ENCODE results near the gene EIF2S1. TPM values are rescaled to one million over a fixed set of nuclear protein-coding genes. Genes with fewer than 3 reads are reported as not detected.

Gene EIF2S1
- total and polyA plus RNA-seq, 2 of the 13 experiments (the other 11 are each of a cell fraction or from before 2014, with no cell fraction given) = 49.1 to 246 TPM

DNA sequence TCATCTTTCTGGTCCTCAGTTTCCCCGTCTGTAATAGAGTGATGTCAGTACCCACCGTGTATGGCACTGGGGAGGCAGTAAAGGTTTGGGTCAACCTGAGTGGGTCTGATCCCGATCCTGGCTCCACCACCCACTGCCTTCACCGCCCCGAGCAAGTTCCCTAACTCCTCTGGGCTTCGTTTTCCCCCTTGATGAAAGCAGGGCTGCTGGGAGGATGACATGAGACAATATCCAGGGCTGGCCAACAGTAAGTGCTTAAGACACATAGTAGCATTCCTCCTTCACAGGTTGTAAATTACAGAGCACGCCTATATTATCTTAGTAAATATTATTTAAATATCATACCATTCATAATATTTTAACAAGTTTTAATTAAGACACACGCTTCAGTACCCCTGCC is 51.2 kb downstream of the EIF2S1 start (continued):
- TF ChIP-seq, protein P1, sequence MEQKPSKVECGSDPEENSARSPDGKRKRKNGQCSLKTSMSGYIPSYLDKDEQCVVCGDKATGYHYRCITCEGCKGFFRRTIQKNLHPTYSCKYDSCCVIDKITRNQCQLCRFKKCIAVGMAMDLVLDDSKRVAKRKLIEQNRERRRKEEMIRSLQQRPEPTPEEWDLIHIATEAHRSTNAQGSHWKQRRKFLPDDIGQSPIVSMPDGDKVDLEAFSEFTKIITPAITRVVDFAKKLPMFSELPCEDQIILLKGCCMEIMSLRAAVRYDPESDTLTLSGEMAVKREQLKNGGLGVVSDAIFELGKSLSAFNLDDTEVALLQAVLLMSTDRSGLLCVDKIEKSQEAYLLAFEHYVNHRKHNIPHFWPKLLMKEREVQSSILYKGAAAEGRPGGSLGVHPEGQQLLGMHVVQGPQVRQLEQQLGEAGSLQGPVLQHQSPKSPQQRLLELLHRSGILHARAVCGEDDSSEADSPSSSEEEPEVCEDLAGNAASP (CRISPR knock-in tag; IDR thresholded peaks at IDR 0.05; ENCODE audit: borderline replicate concordance) = no peak
- TF ChIP-seq, protein P2, sequence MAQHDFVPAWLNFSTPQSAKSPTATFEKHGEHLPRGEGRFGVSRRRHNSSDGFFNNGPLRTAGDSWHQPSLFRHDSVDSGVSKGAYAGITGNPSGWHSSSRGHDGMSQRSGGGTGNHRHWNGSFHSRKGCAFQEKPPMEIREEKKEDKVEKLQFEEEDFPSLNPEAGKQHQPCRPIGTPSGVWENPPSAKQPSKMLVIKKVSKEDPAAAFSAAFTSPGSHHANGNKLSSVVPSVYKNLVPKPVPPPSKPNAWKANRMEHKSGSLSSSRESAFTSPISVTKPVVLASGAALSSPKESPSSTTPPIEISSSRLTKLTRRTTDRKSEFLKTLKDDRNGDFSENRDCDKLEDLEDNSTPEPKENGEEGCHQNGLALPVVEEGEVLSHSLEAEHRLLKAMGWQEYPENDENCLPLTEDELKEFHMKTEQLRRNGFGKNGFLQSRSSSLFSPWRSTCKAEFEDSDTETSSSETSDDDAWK (CRISPR knock-in tag; IDR thresholded peaks at IDR 0.05) = no peak
- TF ChIP-seq ZNF572 (CRISPR knock-in tag; IDR thresholded peaks at IDR 0.05) (no peak), ZBTB38 (CRISPR knock-in tag; IDR thresholded peaks at IDR 0.05) (no peak), PITX1 (CRISPR knock-in tag; IDR thresholded peaks at IDR 0.05) (no peak), ZBTB42 (CRISPR knock-in tag; IDR thresholded peaks at IDR 0.05) (no peak), YEATS4 (CRISPR knock-in tag; IDR thresholded peaks at IDR 0.05; ENCODE audit: borderline replicate concordance) (no peak), FOXK1 (CRISPR knock-in tag; IDR thresholded peaks at IDR 0.05; ENCODE audit: borderline replicate concordance, low read depth) (no peak)

DNA sequence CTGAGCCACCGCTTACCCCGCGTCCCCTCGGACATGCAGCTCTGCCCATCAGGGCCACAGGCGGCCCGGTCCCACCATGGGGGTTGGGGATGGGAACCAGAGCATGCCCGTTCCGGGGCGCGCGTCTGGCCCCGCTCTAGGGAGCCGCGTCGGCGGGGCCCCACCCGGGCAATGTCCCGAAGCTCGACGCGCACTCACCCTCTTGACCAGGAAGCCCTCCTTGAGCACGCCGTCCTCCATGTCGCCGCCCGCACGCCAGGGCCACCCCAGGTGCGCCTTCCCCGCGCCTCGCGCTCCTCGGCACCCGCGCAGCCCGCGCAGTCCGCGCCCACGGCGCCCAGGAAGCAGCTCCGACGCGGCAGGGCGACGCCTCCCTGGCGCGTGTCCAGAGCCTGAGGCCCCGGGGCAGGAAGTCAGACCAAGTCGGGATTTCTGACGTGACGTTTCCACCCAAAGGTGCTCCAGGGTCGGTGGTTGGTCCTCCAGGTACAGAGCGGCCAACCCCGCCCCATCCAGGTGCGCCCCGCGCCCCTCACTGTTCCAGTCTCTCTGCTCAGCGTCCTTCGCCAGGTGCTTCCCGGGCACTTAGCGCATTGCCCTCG is 51.8 kb downstream of the EIF2S1 start, which contains the start of gene PLEK2:
Gene PLEK2 (minus strand): TSS at position 346 of the 602 bp plus-strand sequence. CDS start 106 bp downstream, at position 240.
- peaks cover 30% of the 10 kb centered on the region for H3K4me1 ChIP-seq (ENCODE audit: insufficient read depth, low read length)
- H3K27me3 ChIP-seq (ENCODE audit: control insufficient read depth in 1 of 2, insufficient read depth in 2 of 2, low read length in 2 of 2) = no peaks in the 10 kb centered on the region
- intact Hi-C loops (cut with micrococcal nuclease; ENCODE audit: unreplicated experiment) = no loop called here
- no peak within 1 kb of the TSS for H2AFZ ChIP-seq (ENCODE audit: low read length)
- no peak for ATAC-seq
- ChIA-PET POLR2A (no interaction called here), CTCF (ENCODE audit: low intra/inter-chr PET ratio, low total read pairs) (no interaction called here)
- WGBS (ENCODE audit: low lambda C conversion rate) = 87% methylated on average over 22 of the region's 63 CpGs
- no peak for TF ChIP-seq ADNP (CRISPR knock-in tag; IDR thresholded peaks at IDR 0.05)
- TF ChIP-seq MAFG (CRISPR knock-in tag; IDR thresholded peaks at IDR 0.05) = no peak
- TF ChIP-seq HNRNPLL (IDR thresholded peaks at IDR 0.05; ENCODE audit: low read depth, low read length, poor library complexity, severe bottlenecking) = peak; percentile 28
- FAIRE-seq = no peak
- 0 out of 2 replicates have a peak within 1 kb of the TSS, but pooled peaks have one; percentile 18 for H3K4me2 ChIP-seq (ENCODE audit: low read depth, low read length)
- H3K4me3 ChIP-seq (replicated peaks in 1 of 3; ENCODE audit: insufficient read depth in 1 of 3, low read depth in 2 of 3, low read length in 3 of 3) = no peak within 1 kb of the TSS; a peak in 1 of 6 replicates
- H4K20me1 ChIP-seq (ENCODE audit: insufficient read depth, low read length) = no peaks in the 10 kb centered on the region
- H3K27ac ChIP-seq (ENCODE audit: extremely low read length, insufficient read depth, low read length) = no peak within 1 kb of the TSS
- H3K36me3 ChIP-seq (replicated peaks in 1 of 2; ENCODE audit: control insufficient read depth in 1 of 2, insufficient read depth in 2 of 2, low read length in 2 of 2) = no peaks in the 10 kb centered on the region
- no TSS peak for BruUV-seq (replicated peaks)
- DNase-seq (ENCODE audit: low spot score) = no peak
- H3K9ac ChIP-seq (ENCODE audit: insufficient read depth, low read depth, low read length) = no peak within 1 kb of the TSS
- no peaks in the 10 kb centered on the region for H3K9me3 ChIP-seq (ENCODE audit: low read length)
- in situ Hi-C loops (cut with HindIII; ENCODE audit: extremely low pct_ligation_motif_present, low pct_unique_long_range_greater_than_20kb) = no loop called here
- no peaks in the 10 kb centered on the region for H3K79me2 ChIP-seq (ENCODE audit: insufficient read depth, low read length)
